ENCODE measurements around the gene TF. TPM values are rescaled to one million over a fixed set of nuclear protein-coding genes. Genes with fewer than 3 reads are reported as not detected.

Gene TF
- total RNA-seq, 1 donor from 2014 or later = under 0.01 TPM

DNA sequence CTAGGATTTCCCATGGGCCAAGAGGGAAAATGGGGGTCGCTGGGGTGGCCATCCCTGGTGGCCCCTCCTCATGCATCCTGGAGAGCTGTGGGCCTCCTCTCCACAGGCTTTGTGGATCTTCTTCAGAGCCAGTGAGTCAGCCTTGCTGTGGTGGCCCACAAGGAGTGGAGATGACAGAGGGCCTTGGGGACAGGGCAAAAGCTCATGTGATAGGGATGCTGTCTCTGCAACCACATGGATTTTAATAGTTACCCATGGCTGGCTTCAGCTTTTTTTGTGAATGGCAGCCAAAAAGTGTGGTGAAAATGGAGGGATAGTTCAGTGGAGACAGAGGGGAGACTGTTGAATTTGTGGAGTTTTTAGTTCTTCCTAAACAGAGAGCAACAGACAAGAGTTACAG lies 1.2 kb downstream of the TF start:
- intact Hi-C loops (cut with micrococcal nuclease) = no loop called here

DNA sequence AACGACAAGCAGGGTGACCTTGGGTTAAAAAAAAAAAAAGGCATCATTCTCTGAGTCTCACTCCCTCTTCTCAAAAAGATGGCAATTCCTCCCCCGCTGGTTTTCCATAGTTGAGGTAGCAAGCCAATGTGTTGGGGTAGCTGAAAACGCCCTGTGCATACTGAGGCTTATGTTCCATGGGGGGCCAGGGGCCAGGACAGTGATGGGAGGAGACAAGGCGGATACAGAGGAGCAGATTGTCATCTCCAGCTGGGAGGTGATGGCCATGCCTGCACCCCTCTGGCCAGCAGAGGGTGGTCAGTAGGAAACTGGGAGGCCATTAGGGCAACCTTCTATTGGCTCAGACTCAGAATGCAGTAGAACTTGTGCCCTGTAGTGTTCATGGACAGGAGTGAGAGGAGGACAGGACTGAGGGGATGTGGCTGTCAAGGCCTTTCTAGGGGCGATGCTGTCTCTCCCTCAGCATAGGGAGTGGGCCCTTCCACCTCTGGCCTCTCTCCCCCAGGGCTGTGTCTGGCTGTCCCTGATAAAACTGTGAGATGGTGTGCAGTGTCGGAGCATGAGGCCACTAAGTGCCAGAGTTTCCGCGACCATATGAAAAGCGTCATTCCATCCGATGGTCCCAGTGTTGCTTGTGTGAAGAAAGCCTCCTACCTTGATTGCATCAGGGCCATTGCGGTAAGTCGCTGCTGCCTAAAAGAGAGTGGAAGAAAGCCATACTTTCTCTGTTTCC lies 1.9 kb downstream of the TF start:
- intact Hi-C loops (cut with micrococcal nuclease) = no loop called here

DNA sequence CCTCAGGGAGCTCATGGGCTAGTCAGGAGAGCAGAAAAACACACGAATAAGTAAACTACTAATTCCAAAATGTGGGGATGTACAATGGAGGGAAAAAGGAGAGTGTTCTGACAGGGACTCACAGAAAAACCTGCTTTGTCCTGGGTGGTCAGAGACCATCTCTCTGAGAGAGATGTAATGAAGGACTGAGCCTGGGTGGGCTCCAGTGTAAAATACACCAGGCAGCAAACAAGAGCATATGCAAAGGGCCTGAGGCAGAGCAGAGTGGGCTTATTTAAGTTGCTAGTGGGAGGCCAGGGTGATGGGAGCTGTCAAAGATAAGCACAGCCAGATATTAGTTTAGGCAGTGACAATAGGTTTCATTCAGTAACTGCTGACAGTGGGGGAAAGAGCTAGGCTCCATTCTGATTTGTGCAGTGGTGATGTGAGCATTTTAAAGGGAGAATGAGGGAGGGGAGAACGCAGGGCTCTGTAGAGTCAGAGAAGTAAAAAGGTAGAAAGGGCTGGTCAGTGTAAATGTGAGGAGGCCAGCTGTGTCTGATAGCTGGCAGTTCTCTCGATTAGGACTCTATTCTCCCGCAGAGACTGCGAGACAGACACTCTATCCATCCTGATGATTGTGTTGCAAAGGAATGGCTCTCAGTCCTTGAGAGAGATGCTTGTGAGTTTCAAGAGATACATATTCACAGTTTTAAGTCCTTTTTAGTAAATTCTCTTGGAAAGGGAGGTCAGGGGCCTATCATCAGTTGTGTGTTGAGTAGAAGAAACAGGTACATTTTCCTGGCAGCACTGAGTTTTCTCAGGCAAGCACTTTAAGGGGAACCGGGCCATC lies 3.5 kb downstream of the TF start:
- intact Hi-C loops (cut with micrococcal nuclease) = no loop called here

DNA sequence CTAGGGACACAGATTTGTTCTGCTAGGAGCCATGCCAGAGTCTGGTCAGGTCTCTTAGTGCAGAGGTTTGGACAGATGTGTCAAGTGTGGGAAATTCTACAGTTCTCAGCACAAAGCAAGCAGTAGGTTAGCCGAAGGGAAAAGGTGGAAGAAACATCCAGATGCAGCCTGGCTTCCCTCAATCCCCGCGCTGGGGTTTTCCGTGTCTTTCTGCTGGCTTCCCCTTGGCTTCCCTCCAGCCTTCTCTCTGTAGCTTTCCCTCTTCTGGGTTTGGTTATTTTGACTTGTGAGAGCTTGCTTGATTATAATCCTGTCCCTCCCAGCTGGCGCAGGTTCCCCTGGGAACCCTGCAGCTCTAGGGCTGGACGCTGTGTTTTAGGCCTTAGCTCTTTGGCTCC lies 4.1 kb downstream of the TF start:
- intact Hi-C loops (cut with micrococcal nuclease) = no loop called here

DNA sequence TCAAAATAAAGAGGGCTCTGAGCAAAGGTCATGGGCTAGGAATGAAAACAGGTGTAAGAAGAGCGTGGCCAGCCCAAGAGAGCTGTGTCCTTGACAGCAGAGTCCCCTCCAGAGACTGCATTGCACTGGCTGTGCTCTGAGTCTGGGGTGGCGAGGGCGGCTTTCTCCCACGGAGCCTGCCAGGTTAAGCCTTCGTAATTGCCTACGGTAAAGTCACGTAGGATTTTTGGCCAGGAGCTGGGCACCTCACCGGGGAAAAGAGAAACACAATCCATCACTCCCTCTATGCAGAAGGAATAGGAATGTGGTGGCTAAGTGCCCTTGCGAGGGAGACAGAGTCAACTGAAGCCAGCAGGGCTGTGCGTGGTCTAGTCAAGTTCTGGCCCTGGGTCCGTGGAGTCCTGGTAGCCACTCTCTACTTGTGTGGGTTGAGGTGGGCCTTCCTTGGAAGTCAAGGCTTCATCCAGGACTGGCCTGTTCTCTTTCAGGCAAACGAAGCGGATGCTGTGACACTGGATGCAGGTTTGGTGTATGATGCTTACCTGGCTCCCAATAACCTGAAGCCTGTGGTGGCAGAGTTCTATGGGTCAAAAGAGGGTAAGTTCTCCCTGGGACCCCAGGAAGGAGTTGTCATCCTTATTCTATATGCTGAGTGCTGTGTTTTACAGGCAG lies 7.0 kb downstream of the TF start:
- intact Hi-C loops (cut with micrococcal nuclease) = no loop called here

DNA sequence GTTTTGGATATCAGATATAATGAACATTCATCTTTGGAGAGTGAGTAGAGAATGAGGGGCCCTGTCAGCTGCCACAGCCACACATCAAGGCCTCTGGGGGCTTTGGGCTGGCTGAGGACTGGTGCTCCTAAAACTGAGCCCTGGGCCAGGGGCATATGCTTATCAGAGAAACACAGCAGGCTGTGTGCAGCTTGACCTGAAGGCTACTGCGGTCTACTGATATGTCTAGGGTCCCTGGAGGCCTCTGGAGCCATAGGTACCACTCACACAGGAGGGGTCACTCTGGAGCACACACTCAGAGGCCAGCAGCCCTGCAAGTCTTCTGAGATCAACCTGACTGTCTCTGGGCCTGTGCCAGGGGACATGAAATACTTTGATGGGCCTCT lies 7.6 kb downstream of the TF start:
- intact Hi-C loops (cut with micrococcal nuclease) = no loop called here

DNA sequence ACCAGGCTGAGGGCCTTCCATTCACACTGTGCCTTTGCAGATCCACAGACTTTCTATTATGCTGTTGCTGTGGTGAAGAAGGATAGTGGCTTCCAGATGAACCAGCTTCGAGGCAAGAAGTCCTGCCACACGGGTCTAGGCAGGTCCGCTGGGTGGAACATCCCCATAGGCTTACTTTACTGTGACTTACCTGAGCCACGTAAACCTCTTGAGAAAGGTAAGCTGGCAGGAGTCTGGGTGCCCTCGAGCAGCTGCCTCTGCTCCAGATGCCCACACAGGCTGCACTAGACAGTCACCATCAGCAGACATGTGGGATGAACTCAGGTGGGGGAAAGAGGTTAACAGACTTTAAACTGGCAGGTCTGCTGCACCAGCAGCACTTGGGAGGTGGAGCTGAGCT lies 8.3 kb downstream of the TF start:
- intact Hi-C loops (cut with micrococcal nuclease) = no loop called here

DNA sequence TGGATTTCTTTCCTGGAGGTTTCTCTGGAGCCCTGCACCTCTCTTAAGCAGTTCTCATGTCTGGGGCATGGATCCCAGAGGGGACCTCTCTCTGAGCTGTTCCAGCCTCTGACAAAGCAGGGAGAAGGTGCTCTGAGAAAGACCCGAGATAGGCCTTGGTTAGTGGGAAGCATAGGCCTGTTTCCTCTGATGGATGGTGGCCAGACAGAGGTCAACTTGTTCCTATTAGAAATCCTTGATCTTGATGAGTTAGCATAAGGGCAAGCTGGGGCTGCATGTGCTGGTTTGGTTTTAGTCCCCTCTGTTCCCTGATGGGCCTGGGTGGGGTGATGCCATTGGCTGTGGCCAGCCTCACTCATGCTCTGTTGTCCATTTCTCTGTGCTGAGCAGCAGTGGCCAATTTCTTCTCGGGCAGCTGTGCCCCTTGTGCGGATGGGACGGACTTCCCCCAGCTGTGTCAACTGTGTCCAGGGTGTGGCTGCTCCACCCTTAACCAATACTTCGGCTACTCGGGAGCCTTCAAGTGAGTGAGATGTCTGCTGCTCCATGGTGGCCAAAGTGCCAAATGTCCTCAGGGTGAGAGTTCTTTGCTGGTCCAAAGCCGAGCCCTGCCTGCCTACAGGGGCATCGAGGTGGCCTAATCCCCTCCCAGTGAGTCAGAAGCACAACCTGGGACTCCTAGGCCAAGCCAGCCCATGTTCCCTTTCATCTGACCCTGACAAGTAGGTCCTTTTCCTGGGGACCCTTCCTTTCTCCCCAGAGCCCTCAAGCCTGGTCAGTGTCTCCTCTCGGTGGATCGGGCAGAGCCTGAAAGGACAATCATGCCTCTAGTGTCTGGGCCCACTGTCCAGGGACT lies 9.0 kb downstream of the TF start:
- intact Hi-C loops (cut with micrococcal nuclease) = no loop called here

DNA sequence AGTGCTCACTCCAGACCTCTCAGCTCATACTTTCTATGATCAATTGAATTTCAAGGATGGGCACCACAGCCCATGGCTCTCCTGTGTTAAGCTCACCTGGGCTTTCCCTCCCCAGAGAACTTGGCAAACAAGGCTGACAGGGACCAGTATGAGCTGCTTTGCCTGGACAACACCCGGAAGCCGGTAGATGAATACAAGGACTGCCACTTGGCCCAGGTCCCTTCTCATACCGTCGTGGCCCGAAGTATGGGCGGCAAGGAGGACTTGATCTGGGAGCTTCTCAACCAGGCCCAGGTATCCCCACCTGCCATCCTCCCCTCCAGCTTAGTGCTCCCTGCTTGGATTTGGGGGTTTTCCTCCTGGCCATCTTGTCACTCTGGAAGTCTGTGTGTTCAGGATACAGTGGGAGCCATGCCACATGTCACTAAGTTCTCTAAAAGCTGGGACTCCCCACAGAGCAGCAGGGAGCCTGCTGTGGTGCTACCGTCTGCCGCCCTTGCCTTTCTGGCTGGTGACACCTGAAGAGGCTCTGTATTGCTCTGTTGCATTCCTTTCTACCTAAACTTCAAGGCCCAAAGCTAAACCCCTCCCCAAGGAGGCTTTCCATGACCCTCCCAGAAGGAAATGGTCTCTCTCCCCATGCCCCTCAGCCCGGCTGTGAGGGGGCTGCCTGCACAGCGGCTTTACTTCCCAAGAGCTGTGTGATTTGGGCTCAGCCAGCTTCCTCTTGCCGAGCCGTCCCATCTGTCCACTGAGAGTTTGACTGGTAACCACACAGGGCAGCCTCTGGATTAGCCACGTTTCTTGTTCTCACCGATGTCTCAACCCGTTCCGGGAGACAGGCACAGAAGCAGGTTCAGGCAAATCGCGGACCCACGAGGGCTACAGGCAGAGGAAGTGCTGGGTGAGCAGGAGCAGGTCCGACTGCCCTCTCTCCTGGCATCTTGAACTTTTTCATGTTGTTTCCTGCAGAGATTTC lies 10.8 kb downstream of the TF start:
- intact Hi-C loops (cut with micrococcal nuclease) = no loop called here

DNA sequence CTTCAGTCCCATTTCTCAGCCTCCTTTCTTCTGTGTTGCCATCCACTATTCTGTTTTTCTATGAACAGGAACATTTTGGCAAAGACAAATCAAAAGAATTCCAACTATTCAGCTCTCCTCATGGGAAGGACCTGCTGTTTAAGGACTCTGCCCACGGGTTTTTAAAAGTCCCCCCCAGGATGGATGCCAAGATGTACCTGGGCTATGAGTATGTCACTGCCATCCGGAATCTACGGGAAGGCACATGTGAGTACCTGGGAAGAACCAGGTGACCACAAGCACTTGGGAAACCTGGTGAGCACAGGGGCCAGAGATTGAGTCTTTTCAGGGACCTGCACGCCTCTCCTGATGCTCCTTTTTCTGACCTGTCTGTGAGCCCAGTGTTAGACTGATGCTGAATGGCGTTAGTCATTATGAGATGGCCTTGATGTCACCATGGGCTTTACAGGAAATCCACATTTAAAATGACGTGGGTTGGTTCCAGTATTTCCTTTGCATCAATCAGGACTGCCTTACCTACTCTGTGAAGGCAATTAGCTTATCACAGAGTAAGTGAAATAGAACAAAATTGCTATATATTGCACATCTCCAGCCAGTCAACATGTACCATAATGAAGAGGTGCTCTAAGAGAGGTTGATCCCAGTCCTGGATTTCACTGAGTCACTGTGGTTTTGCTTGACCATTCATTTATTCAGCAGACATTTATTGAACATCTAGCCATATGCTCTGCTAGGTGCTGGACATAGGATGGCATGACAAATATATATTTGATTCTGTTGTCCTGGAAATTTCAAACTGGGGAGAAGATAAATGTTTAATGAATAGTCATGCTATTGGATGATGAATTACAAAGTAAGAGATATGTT lies 11.7 kb downstream of the TF start:
- intact Hi-C loops (cut with micrococcal nuclease) = no loop called here

DNA sequence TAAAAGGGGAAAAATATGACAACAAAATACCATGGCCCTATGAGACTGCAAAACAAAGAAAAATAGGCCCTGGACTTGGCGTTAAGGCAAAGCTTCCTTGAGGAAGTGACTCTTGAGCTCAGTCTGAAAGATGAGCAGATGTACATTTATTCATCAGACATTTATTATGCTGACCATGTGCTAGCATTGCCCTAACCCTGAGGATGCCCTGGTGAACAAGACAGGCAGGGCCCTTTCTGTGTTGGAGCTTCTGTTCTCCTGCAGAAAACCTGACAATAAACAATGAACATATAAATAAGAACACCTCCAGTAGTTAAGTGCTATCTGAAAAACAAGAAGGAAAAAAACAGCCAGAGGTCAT lies 12.4 kb downstream of the TF start:
- intact Hi-C loops (cut with micrococcal nuclease) = no loop called here

DNA sequence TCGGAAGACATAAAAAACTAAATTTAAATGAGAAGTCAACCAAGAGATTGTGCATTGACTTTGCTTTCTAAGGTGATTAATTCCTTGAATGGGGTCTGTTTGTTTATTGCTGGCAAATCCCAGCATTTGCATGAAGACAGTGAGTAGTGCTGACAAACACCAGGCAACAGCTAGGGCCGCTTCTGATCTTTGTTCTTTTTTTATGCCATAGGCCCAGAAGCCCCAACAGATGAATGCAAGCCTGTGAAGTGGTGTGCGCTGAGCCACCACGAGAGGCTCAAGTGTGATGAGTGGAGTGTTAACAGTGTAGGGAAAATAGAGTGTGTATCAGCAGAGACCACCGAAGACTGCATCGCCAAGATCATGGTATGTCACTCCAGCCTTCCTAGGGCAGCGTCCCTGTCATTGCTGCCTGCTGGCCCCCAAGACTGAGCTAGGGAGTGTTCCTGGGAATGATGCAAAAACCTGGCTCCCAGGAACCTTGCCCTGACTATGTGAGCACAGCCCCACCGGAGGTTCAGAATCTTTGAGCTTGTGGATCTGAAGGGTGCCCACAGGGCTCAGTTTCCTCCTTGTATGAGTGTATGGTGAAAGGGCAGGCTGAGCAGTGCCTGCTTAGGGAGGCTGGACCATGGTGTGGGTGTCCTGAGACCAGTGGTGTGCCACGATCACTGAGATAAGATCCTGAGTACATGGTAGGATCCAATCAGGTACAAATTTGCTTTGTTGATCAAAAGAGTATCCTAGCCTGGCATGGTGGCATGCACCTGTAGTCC lies 13.0 kb downstream of the TF start:
- intact Hi-C loops (cut with micrococcal nuclease) = no loop called here

DNA sequence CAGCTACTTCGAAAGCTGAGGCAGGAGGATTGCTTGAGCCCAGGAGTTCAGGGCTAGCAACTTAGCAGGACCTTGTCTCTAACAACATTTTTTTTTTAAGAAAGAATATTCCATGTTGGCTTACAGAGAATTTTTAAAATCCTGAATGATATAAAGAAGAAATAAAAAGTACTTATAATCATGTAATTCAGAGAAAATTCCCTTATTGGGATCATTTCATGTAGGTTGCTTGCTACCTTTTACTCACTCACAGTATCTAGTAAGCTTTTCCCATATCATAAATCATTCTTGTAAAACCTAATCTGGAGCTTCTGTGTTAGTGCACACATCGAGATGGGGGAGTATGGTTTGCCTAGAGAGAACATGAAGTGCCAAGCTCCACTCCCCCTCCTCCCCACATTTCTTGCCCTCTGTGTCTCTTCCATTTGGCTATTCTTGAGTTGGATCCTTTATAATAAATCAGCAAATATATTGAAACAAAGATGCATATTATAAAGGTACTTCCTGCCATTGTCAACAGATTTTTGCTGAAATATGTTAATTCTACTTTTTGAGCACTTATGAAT lies 13.6 kb downstream of the TF start:
- intact Hi-C loops (cut with micrococcal nuclease) = no loop called here

DNA sequence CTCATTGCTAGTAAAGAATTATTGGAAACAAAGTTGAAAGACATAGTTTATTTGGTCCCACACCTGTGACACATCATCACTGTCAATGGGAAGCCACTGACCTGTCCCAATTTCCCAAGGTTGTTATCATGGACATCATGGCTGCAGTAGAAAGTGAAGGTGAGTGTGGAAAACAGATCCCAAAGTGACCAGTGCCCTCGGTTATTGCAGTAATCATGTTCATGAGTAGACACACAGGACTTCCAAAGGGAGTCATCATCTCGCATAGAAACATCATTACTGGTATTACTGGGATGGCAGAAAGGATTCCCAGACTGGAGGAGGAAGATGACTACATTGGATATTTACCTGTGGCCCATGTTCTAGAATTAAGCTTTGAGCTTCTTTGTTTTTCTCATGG lies 14.7 kb downstream of the TF start:
- intact Hi-C loops (cut with micrococcal nuclease) = no loop called here

DNA sequence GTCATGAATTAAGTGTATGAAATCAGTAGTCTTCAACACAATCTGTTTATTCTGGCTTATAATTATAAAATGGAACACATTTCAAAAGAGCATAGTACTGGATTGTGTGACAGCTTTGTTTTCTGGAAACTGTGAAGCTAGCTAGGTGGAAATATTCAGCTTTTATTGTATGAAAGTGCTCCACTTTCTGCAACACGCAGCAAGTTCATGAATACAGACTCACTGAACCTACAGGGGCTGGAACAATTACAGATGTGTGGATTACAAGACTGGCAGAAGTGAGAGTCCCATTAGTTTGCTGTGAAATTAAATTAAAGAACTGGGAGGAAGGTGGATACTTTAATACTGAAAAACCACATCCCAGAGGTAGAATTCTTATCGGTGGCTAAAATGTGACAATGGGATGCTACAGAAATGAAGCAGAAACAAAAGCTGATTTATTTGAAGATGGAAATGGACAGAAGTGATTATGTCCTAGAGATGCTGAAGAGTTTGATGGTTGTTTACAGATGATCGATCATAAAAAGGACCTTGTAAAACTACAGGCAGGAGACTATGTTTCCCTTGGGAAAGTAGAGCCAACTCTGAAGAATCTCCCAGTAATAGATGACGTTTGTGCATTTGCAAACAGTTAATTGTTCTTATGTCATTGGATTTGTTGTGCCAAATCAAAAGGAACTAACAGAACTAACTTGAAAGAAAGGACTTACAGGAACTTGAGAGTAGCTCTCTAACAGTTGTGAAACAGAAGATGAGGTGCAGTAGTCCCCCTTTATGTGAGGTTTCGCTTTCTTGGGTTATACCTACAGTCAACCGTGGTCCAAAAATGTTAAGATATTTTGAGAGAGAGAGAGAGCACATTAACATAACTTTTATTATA lies 15.7 kb downstream of the TF start:
- intact Hi-C loops (cut with micrococcal nuclease) = no loop called here

DNA sequence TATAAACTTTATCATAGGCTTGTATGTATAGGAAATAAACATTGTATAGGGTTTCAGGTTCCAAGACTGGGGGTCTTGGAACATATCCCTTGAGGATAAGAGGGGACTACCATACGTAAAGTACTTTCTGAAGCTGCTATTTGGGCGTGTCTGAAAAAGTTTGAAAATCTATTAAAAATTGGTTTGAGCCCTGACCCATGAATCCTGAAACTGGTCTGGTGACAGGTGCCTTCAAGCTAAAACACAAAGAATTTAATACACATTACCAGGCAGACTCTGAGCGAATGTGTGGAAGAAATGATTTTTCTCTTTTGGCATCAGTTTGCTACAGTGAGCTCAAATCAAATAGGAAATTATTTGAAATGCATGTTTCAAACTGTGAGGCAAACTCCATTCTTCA lies 16.3 kb downstream of the TF start:
- intact Hi-C loops (cut with micrococcal nuclease) = no loop called here
